OCI-LY1 (cell line): ENCODE data around the gene MEGF6.
A peak's percentile ranks its signal among the peaks of the same experiment; 100 is the strongest.

ENCODE experiments used
- H2AFZ ChIP-seq: fragments of 200-600 bp; sonication (generic), shearing (Covaris generic); 2 replicates; pipeline ENCODE4 v1.6.0; 2014; ENCODE audit warnings: antibody characterized with exemption, mild to moderate bottlenecking, low read length
- H3F3A ChIP-seq: fragments of 200-600 bp; sonication (generic), shearing (Covaris generic); 2 replicates; pipeline ENCODE4 v1.6.0; 2014; ENCODE audit warnings: mild to moderate bottlenecking, antibody characterized with exemption, low read length, moderate library complexity; ENCODE audit not compliant: insufficient read depth
- H3K27ac ChIP-seq: fragments of 200-600 bp; sonication (generic); 2 replicates; pipeline ENCODE4 v1.5.1; 2014; ENCODE audit warnings: low read length, mixed run types, mild to moderate bottlenecking, low read depth; ENCODE audit not compliant: poor library complexity, severe bottlenecking
- H3K27me3 ChIP-seq: fragments of 200-600 bp; sonication (generic); 2 replicates; pipeline ENCODE4 v1.6.0; 2014; ENCODE audit warnings: antibody characterized with exemption, mild to moderate bottlenecking, low read length, moderate library complexity; ENCODE audit not compliant: insufficient read depth
- H3K36me3 ChIP-seq: fragments of 200-600 bp; sonication (generic); 2 replicates; pipeline ENCODE4 v1.6.1; 2014; ENCODE audit warnings: mild to moderate bottlenecking, antibody characterized with exemption, low read length, moderate library complexity, mixed read lengths; ENCODE audit not compliant: insufficient read depth
- H3K4me1 ChIP-seq: fragments of 200-600 bp; sonication (generic); 2 replicates; pipeline ENCODE4 v1.5.1; 2014; ENCODE audit warnings: mild to moderate bottlenecking, low read length, moderate library complexity; ENCODE audit not compliant: insufficient read depth, severe bottlenecking
- H3K4me2 ChIP-seq: fragments of 200-600 bp; sonication (generic), shearing (Covaris generic); 2 replicates; pipeline ENCODE4 v1.6.1; 2014; ENCODE audit warnings: low read length
- H3K4me3 ChIP-seq: fragments of 200-600 bp; sonication (generic); 2 replicates; pipeline ENCODE4 v1.5.1; 2014; ENCODE audit warnings: low read length, low read depth, mild to moderate bottlenecking, mixed read lengths; ENCODE audit not compliant: poor library complexity, severe bottlenecking
- H3K79me2 ChIP-seq: fragments of 200-600 bp; shearing (Covaris generic); 2 replicates; pipeline ENCODE4 v1.6.1; 2016; ENCODE audit warnings: mixed run types, low read length, mixed read lengths; ENCODE audit not compliant: insufficient read depth
- H3K9ac ChIP-seq: fragments of 200-600 bp; sonication (generic), shearing (Covaris generic); 2 replicates; pipeline ENCODE4 v1.6.1; 2014; ENCODE audit warnings: mild to moderate bottlenecking, low read length, mixed read lengths
- H3K9me2 ChIP-seq: fragments of 200-600 bp; sonication (generic), shearing (Covaris generic); 2 replicates; pipeline ENCODE4 v1.6.1; 2014; ENCODE audit warnings: low read depth, mild to moderate bottlenecking, low read length, mixed read lengths
- H3K9me3 ChIP-seq: fragments of 200-600 bp; shearing (Covaris generic); 2 replicates; pipeline ENCODE4 v1.6.1; 2014; ENCODE audit warnings: low read length, mixed read lengths
- H4K20me1 ChIP-seq: fragments of 200-600 bp; sonication (generic), shearing (Covaris generic); 2 replicates; pipeline ENCODE4 v1.6.0; 2016; ENCODE audit warnings: mild to moderate bottlenecking, low read length; ENCODE audit not compliant: insufficient read depth
- CTCF ChIP-seq: fragments of 200-600 bp; sonication (generic), shearing (Covaris generic); IDR thresholded peaks from 2 replicates; pipeline ENCODE4 v1.5.1; 2017; ENCODE audit warnings: mild to moderate bottlenecking, antibody characterized with exemption, low read length, moderate library complexity, mixed read lengths
- EZH2 ChIP-seq: fragments of 200-600 bp; sonication (generic), shearing (Covaris generic); IDR thresholded peaks from 2 replicates; pipeline ENCODE4 v1.8.0; 2017; ENCODE audit warnings: borderline replicate concordance, mixed run types, mild to moderate bottlenecking, antibody characterized with exemption, low read length, moderate library complexity, mixed read lengths

MEGF6 gene

GRCh38 chr1:3456449-3456963, 154.8 kb downstream of the MEGF6 start:
- no peaks in the 10 kb centered on the region for H3K79me2 ChIP-seq
- H3F3A ChIP-seq, result no peaks in the 10 kb centered on the region
- H3K36me3 ChIP-seq, result no peaks in the 10 kb centered on the region
- no peak overlapping the region for H2AFZ ChIP-seq
- 0 out of 2 replicates have a peak, but pooled peaks cover 4% of the 10 kb centered on the region for H3K27me3 ChIP-seq
- no peak overlapping the region for H3K9ac ChIP-seq
- no peaks in the 10 kb centered on the region for H3K9me3 ChIP-seq
- TF ChIP-seq CTCF (no peak), EZH2 (no peak)
- H3K4me1 ChIP-seq, result peaks cover 5% of the 10 kb centered on the region
- no peak overlapping the region for H3K4me2 ChIP-seq
- H3K4me3 ChIP-seq, result no peak overlapping the region
- H4K20me1 ChIP-seq, result no peaks in the 10 kb centered on the region
- no peaks in the 10 kb centered on the region for H3K9me2 ChIP-seq
- no peak overlapping the region for H3K27ac ChIP-seq

GRCh38 chr1:3455670-3456448, 155.4 kb downstream of the MEGF6 start:
- Histone ChIP-seq H3F3A (no peaks in the 10 kb centered on the region), H3K27me3 (0 out of 2 replicates have a peak, but pooled peaks cover 4% of the 10 kb centered on the region), H3K4me2 (no peak overlapping the region), H4K20me1 (no peaks in the 10 kb centered on the region), H3K9me2 (no peaks in the 10 kb centered on the region), H2AFZ (no peak overlapping the region), H3K9me3 (no peaks in the 10 kb centered on the region), H3K36me3 (no peaks in the 10 kb centered on the region), H3K9ac (no peak overlapping the region), H3K79me2 (no peaks in the 10 kb centered on the region), H3K27ac (no peak overlapping the region), H3K4me1 (peaks cover 5% of the 10 kb centered on the region), H3K4me3 (no peak overlapping the region)
- no peak for TF ChIP-seq CTCF
- no peak for TF ChIP-seq EZH2

- Histone ChIP-seq H3K9ac (no peak overlapping the region; the same call in 1 of the 2 replicates), H3K79me2 (no peaks in the 10 kb centered on the region), H3K36me3 (no peaks in the 10 kb centered on the region), H3K9me2 (no peaks in the 10 kb centered on the region), H3F3A (no peaks in the 10 kb centered on the region), H3K27ac (no peak overlapping the region), H3K4me1 (peaks cover 5% of the 10 kb centered on the region), H3K9me3 (no peaks in the 10 kb centered on the region), H3K4me2 (peak overlapping the region; percentile 76), H3K27me3 (0 out of 2 replicates have a peak, but pooled peaks cover 4% of the 10 kb centered on the region), H4K20me1 (no peaks in the 10 kb centered on the region), H2AFZ (no peak overlapping the region), H3K4me3 (peak overlapping the region; percentile 57)
- no peak for TF ChIP-seq CTCF
- TF ChIP-seq EZH2, result no peak
These were observed 156.3 kb downstream of the MEGF6 start for GRCh38 chr1:3454811-3455618.
